ENCODE data around the gene H19. TPM values are rescaled to one million over a fixed set of nuclear protein-coding genes. Genes with fewer than 3 reads are reported as not detected.

H19 gene
- total RNA-seq, 1 donor from 2014 or later: 0.52 TPM

DNA sequence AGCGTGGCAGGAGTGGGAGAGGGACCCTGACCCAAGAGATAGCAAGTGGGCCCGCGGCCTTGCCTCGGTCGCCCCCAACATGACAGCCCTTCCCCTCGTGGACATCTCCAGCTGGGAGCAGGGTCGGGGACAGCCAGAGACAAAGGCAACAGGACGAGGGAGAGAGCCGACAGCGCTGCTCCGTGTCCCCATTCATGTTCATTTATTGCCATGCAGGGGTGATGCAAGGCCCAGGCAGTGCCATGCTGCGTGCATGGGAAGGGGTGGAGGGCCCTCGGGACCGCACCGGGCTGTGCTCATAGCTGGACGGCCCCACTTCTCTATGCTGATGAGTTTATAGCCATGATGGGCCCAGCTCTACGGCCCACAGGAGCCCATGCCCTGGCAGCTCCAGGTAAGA lies 37.9 kb downstream of the H19 start:
- Mint-ChIP-seq H3K4me1 (ENCODE audit: low read depth, unreplicated experiment) (no peaks in the 10 kb centered on the region), H3K9me3 (ENCODE audit: unreplicated experiment) (no peaks in the 10 kb centered on the region), H3K4me3 (ENCODE audit: unreplicated experiment) (no peak overlapping the region), H3K36me3 (ENCODE audit: low read depth, unreplicated experiment) (no peaks in the 10 kb centered on the region), H3K27ac (ENCODE audit: unreplicated experiment) (no peak overlapping the region), H3K27me3 (ENCODE audit: low read depth, unreplicated experiment) (no peaks in the 10 kb centered on the region)
- H3K9ac ChIP-seq (ENCODE audit: low read length): no peak overlapping the region
- no peak for TF ChIP-seq EZH2 (IDR thresholded peaks at IDR 0.05; ENCODE audit: insufficient read depth, low read length)
- TF ChIP-seq, protein P1, sequence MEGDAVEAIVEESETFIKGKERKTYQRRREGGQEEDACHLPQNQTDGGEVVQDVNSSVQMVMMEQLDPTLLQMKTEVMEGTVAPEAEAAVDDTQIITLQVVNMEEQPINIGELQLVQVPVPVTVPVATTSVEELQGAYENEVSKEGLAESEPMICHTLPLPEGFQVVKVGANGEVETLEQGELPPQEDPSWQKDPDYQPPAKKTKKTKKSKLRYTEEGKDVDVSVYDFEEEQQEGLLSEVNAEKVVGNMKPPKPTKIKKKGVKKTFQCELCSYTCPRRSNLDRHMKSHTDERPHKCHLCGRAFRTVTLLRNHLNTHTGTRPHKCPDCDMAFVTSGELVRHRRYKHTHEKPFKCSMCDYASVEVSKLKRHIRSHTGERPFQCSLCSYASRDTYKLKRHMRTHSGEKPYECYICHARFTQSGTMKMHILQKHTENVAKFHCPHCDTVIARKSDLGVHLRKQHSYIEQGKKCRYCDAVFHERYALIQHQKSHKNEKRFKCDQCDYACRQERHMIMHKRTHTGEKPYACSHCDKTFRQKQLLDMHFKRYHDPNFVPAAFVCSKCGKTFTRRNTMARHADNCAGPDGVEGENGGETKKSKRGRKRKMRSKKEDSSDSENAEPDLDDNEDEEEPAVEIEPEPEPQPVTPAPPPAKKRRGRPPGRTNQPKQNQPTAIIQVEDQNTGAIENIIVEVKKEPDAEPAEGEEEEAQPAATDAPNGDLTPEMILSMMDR (IDR thresholded peaks at IDR 0.05; ENCODE audit: insufficient read depth, low read depth, low read length): no peak
- H3K4me1 ChIP-seq (ENCODE audit: insufficient read depth, low read length): no peaks in the 10 kb centered on the region
- no peaks in the 10 kb centered on the region for H4K20me1 ChIP-seq (ENCODE audit: insufficient read depth, low read length)
- no peak overlapping the region for H2AFZ ChIP-seq (ENCODE audit: low read depth, low read length)
- no peaks in the 10 kb centered on the region for H3K9me3 ChIP-seq (ENCODE audit: insufficient read depth, low read depth, low read length)
- H3K27ac ChIP-seq (ENCODE audit: low read depth, low read length): no peak overlapping the region
- DNase-seq (ENCODE audit: low read depth) (no peak), FAIRE-seq (no peak)
- no peaks in the 10 kb centered on the region for H3K27me3 ChIP-seq (ENCODE audit: insufficient read depth, low read length)
- H3K79me2 ChIP-seq (ENCODE audit: insufficient read depth, low read length): no peaks in the 10 kb centered on the region
- no peaks in the 10 kb centered on the region for H3K36me3 ChIP-seq (ENCODE audit: insufficient read depth, low read length)
- no peak overlapping the region for H3K4me3 ChIP-seq (ENCODE audit: insufficient read depth, low read depth, low read length)
- H3K4me2 ChIP-seq (ENCODE audit: low read length): no peak overlapping the region

DNA sequence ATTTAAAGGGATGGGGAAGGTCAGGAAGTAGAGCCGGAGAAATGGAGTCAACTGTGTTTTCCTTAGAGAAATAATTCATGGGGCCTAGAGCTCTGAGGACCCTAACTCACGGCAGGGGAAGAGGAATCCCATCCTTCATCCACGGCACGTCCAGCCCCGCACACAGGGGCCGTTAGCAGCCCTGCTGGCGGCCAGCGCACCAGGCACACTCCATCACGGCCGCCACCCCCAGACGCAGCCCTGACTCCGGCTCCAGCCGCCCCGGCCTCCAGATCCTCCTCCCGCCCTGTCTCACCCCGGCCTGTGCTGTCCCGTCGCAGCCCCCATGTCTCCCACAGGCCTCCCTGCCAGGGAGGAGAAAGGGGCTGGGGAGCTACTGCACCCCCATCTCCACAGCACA lies 39.3 kb downstream of the H19 start:
- Mint-ChIP-seq H3K36me3 (ENCODE audit: low read depth, unreplicated experiment) (no peaks in the 10 kb centered on the region), H3K4me3 (ENCODE audit: unreplicated experiment) (no peak overlapping the region), H3K27me3 (ENCODE audit: low read depth, unreplicated experiment) (no peaks in the 10 kb centered on the region), H3K27ac (ENCODE audit: unreplicated experiment) (no peak overlapping the region), H3K9me3 (ENCODE audit: unreplicated experiment) (no peaks in the 10 kb centered on the region), H3K4me1 (ENCODE audit: low read depth, unreplicated experiment) (no peaks in the 10 kb centered on the region)
- Histone ChIP-seq H3K27me3 (ENCODE audit: insufficient read depth, low read length) (no peaks in the 10 kb centered on the region), H3K9me3 (ENCODE audit: insufficient read depth, low read depth, low read length) (no peaks in the 10 kb centered on the region), H3K36me3 (ENCODE audit: insufficient read depth, low read length) (no peaks in the 10 kb centered on the region), H3K4me1 (ENCODE audit: insufficient read depth, low read length) (no peaks in the 10 kb centered on the region), H4K20me1 (ENCODE audit: insufficient read depth, low read length) (no peaks in the 10 kb centered on the region), H3K27ac (ENCODE audit: low read depth, low read length) (no peak overlapping the region), H2AFZ (ENCODE audit: low read depth, low read length) (no peak overlapping the region), H3K4me3 (ENCODE audit: insufficient read depth, low read depth, low read length) (no peak overlapping the region), H3K9ac (ENCODE audit: low read length) (no peak overlapping the region), H3K79me2 (ENCODE audit: insufficient read depth, low read length) (no peaks in the 10 kb centered on the region), H3K4me2 (ENCODE audit: low read length) (no peak overlapping the region)
- no peak for TF ChIP-seq EZH2 (IDR thresholded peaks at IDR 0.05; ENCODE audit: insufficient read depth, low read length)
- TF ChIP-seq, protein P1 (IDR thresholded peaks at IDR 0.05; ENCODE audit: insufficient read depth, low read depth, low read length): no peak
- DNase-seq (ENCODE audit: low read depth) (no peak), FAIRE-seq (no peak)

DNA sequence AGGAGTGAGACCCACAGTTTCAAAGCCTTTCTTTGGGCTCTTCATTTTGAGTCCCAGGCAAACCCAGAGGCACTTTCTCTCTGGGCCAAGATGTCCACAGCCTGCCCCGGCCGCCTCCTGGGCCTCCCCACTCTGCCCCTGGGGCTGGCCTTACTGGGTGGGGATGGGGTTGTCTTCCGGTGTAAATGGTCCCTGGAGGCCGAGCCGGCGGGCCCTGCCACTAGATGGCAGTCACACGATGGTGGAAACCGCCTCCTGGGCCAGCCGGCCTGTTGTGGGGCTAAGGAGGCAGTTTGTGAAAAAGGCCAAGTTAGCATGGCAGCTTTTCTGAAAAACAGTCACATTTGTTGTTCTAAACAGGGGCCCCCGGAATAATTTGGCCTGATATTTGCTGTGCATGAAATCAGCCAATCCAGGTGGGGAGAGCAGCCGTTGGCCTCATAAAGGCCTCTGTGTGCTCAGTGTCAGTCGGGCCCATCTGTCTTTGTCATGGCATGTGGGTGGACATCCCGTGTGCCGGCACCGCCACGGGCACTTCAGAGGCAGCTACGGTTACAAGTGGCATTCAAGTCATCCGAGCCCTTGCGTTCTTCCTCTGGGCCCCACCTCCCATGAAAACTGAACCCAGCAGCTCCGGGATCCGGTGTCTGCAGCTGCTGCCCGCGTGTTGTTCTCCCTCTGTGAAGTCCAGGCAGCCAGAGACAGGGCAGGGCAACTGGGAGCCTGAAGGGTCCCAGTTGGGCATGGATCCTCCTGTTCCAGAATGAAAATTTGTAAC lies 44.0 kb downstream of the H19 start:
- no peaks in the 10 kb centered on the region for H3K36me3 Mint-ChIP-seq (ENCODE audit: low read depth, unreplicated experiment)
- H4K20me1 ChIP-seq (ENCODE audit: insufficient read depth, low read length): no peaks in the 10 kb centered on the region
- no peaks in the 10 kb centered on the region for H3K9me3 ChIP-seq (ENCODE audit: insufficient read depth, low read depth, low read length)
- H3K4me1 Mint-ChIP-seq (ENCODE audit: low read depth, unreplicated experiment): no peaks in the 10 kb centered on the region
- H3K9me3 Mint-ChIP-seq (ENCODE audit: unreplicated experiment): no peaks in the 10 kb centered on the region
- no peak overlapping the region for H2AFZ ChIP-seq (ENCODE audit: low read depth, low read length)
- H3K4me1 ChIP-seq (ENCODE audit: insufficient read depth, low read length): no peaks in the 10 kb centered on the region
- H3K27me3 Mint-ChIP-seq (ENCODE audit: low read depth, unreplicated experiment): no peaks in the 10 kb centered on the region
- TF ChIP-seq EZH2 (IDR thresholded peaks at IDR 0.05; ENCODE audit: insufficient read depth, low read length): no peak
- TF ChIP-seq, protein P1 (IDR thresholded peaks at IDR 0.05; ENCODE audit: insufficient read depth, low read depth, low read length): no peak
- H3K79me2 ChIP-seq (ENCODE audit: insufficient read depth, low read length): no peaks in the 10 kb centered on the region
- H3K9ac ChIP-seq (ENCODE audit: low read length): no peak overlapping the region
- H3K27me3 ChIP-seq (ENCODE audit: insufficient read depth, low read length): no peaks in the 10 kb centered on the region
- no peaks in the 10 kb centered on the region for H3K36me3 ChIP-seq (ENCODE audit: insufficient read depth, low read length)
- FAIRE-seq (no peak), DNase-seq (ENCODE audit: low read depth) (no peak)
- no peak overlapping the region for H3K27ac ChIP-seq (ENCODE audit: low read depth, low read length)
- no peak overlapping the region for H3K4me3 Mint-ChIP-seq (ENCODE audit: unreplicated experiment)
- H3K4me2 ChIP-seq (ENCODE audit: low read length): no peak overlapping the region
- no peak overlapping the region for H3K27ac Mint-ChIP-seq (ENCODE audit: unreplicated experiment)
- H3K4me3 ChIP-seq (ENCODE audit: insufficient read depth, low read depth, low read length): no peak overlapping the region
